Stomach (tissue), 9 donors: ENCODE data around the gene SULT2B1. TPM values are rescaled to one million over a fixed set of nuclear protein-coding genes. Genes with fewer than 3 reads are reported as not detected.

Source experiments
- DNase-seq, 2 donors: peaks; one replicate each; pipeline versions ENCODE4 v3.0.0 to v3.0.0-alpha.2; 2013 to 2019
- H3K27ac ChIP-seq, 5 donors: fragments of 200-600 bp in 4 of 5; sonication (generic) in 4 of 5; one replicate each; pipeline ENCODE4 v1.5.1; 2013 to 2019; ENCODE audit warnings: mild to moderate bottlenecking in 1 of 5, moderate library complexity in 1 of 5
- H3K27me3 ChIP-seq, 3 donors: fragments of 200-600 bp; sonication (generic); one replicate each; pipeline ENCODE4 v1.5.1; 2017 to 2019; ENCODE audit warnings: mixed run types in 1 of 3
- H3K36me3 ChIP-seq, 4 donors: fragments of 200-600 bp; sonication (generic); 1 replicate in 3 of 4; 2 replicates in 1 of 4; pipeline ENCODE4 v1.5.1; 2016 to 2019
- H3K4me1 ChIP-seq, 4 donors: fragments of 200-600 bp; sonication (generic); one replicate each; pipeline ENCODE4 v1.5.1; 2016 to 2019
- H3K4me3 ChIP-seq, 4 donors: fragments of 200-600 bp; sonication (generic) in 3 of 4; one replicate each; pipeline ENCODE4 v1.5.1; 2016 to 2019; ENCODE audit warnings: mild to moderate bottlenecking in 1 of 4
- H3K9me3 ChIP-seq, 4 donors: fragments of 200-600 bp; sonication (generic); one replicate each; pipeline ENCODE4 v1.5.1; 2016 to 2019
- EP300 ChIP-seq: sonication (generic); formaldehyde crosslinking; IDR thresholded peaks from one replicate; pipeline ENCODE4 v1.6.1; 2017; ENCODE audit warnings: antibody characterized with exemption
- POLR2A ChIP-seq, 4 donors: fragments of 450-650 bp; IDR thresholded peaks; one replicate each; pipeline ENCODE4 v1.6.1; 2016; ENCODE audit warnings: antibody characterized with exemption in 4 of 4, control low read depth in 2 of 4, mild to moderate bottlenecking in 1 of 4, moderate library complexity in 1 of 4
- POLR2AphosphoS5 ChIP-seq, 3 donors: sonication (generic); formaldehyde crosslinking; IDR thresholded peaks; one replicate each; pipeline ENCODE4 v1.6.1; 2016; ENCODE audit warnings: antibody characterized with exemption in 3 of 3
- WGBS, 5 donors: extraction: QIAGEN DNeasy Blood & Tissue Kit in 3 of 5; methylation state at CpG; one replicate each; pipeline versions ENCODE4 v1.1.5 to v1.1.7; 2013 to 2018; 5-methylcytosine and 5-hydroxymethylcytosine counted together
- intact Hi-C: fragments of 100-400 bp; cut with DNase I; formaldehyde crosslinking; loops from one replicate; pipeline ENCODE4 v1.15.1; 2023; ENCODE audit warnings: low total_unique reads
- polyA plus RNA-seq, 3 donors: library from polyadenylated mRNA; stranded (reverse); fragments of 200-250 nt; gene quantifications; one replicate each; pipeline ENCODE4 v1.2.3, GENCODE V29; 2013
- total RNA-seq, 5 donors: library from RNA; depleted of rRNA; stranded (reverse); fragments of >200 nt; gene quantifications; one replicate each; pipeline versions ENCODE4 v1.1.0 to v1.2.3, GENCODE V29; 2014 to 2016
- TF ChIP-seq, protein P1 (sequence below), 7 experiments: fragments of 450-650 bp in 4 of 7; fragments of 200-600 bp in 3 of 7; sonication (generic) in 3 of 7; IDR thresholded peaks; one replicate each; pipeline ENCODE4 v1.5.1; 2016 to 2019; ENCODE audit warnings: antibody characterized with exemption in 7 of 7, control low read depth in 2 of 7, mild to moderate bottlenecking in 1 of 7
- donor health status: healthy with polysubstance abuse.
- donor health status: Bipolar disorder and iron deficiency.
- donor health status: healthy.

Gene SULT2B1
- total and polyA plus RNA-seq, 8 donors = 2.0 to 46.8 (median 3.1) TPM; not detected in 3

DNA sequence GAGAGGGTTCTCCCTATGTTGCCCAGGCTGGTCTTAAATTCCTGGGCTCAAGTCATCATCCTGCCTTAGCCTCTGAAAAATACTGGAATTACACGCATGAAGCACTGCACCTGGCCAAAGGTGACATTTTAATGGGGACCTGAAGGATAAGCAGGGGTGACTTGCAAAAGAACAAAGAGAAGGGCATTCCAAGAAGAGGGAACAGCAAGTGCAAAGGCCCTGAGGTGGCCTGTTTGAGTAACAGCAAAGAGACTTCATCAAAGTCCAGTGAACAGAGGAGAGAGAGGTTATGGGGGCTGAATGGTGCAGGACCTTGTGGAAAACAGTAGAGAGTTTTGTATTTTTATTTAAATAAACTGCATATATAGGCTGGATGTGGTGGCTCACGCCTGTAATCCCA lies 89.9 kb downstream of the SULT2B1 start:
- H3K4me3 ChIP-seq = no peak overlapping the region
- H3K27me3 ChIP-seq = no peaks in the 10 kb centered on the region
- intact Hi-C loops = loop anchor here (10.0 kb wide), 1 partner anchor 103 kb away; the partner anchor contains the start of genes IZUMO1 and RASIP1
- DNase-seq = no peak
- WGBS, 5 donors = 94 to 97% (median 96%) methylated on average over 2 of the region's 2 CpGs
- peaks cover 27 to 58% (median 47%) of the 10 kb centered on the region in 4 donors for H3K4me1 ChIP-seq
- H3K36me3 ChIP-seq = no peaks in the 10 kb centered on the region
- no peak overlapping the region for H3K27ac ChIP-seq
- no peaks in the 10 kb centered on the region for H3K9me3 ChIP-seq
- TF ChIP-seq, protein P1, sequence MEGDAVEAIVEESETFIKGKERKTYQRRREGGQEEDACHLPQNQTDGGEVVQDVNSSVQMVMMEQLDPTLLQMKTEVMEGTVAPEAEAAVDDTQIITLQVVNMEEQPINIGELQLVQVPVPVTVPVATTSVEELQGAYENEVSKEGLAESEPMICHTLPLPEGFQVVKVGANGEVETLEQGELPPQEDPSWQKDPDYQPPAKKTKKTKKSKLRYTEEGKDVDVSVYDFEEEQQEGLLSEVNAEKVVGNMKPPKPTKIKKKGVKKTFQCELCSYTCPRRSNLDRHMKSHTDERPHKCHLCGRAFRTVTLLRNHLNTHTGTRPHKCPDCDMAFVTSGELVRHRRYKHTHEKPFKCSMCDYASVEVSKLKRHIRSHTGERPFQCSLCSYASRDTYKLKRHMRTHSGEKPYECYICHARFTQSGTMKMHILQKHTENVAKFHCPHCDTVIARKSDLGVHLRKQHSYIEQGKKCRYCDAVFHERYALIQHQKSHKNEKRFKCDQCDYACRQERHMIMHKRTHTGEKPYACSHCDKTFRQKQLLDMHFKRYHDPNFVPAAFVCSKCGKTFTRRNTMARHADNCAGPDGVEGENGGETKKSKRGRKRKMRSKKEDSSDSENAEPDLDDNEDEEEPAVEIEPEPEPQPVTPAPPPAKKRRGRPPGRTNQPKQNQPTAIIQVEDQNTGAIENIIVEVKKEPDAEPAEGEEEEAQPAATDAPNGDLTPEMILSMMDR (IDR thresholded peaks at IDR 0.05) = no peak
- no peak for TF ChIP-seq POLR2AphosphoS5 (IDR thresholded peaks at IDR 0.05)
- no peak for TF ChIP-seq POLR2A (IDR thresholded peaks at IDR 0.05)
- TF ChIP-seq EP300 = no peak

DNA sequence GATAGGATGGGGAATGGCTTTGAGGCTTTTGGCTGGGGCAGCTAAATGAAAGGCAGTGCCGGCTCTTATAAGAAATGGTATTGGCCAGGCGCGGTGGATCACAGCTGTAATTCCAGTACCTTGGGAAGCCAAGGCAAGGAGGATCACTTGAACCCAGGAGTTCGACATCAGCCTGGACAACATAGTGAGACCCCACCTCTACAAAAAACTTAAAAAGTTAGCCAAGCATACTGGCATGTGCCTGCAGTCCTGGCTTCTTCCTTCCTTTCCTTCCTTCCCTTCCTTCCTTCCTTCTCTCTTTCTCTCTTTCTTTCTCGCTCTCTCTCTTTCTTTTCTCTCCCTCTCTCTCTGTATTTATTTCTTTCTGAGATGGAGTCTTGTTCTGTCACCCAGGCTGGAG lies 90.9 kb downstream of the SULT2B1 start:
- intact Hi-C loops = loop anchor here (10.0 kb wide), 1 partner anchor 102 kb away; the partner anchor contains the start of genes IZUMO1 and RASIP1
- DNase-seq = no peak

DNA sequence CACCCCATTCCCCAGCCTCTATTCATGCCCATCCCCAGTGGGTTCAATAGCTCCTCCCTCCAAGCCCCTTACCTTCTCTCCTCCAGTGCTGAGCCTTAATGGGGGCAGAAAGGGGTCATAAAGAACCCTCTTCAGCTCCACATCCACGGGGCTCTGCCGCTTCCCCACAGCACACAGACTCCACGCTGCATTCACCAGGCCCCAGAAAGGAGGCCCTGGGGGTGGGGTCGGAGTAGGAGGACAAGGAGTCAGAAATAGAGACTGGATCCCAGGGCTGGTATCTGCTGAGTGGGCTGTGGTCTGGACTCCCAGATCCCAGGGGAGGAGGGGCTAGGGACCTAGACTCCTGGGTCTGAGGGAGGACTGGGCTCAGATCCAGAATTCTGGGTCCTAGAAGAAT lies 92.4 kb downstream of the SULT2B1 start:
- peak in 1 of 2 donors; percentile 39 for DNase-seq
- intact Hi-C loops = loop anchor here (10.0 kb wide), 1 partner anchor 100 kb away; the partner anchor contains the start of genes IZUMO1 and RASIP1
- Histone ChIP-seq H3K36me3 (no peaks in the 10 kb centered on the region), H3K4me1 (peaks cover 19 to 44% (median 31%) of the 10 kb centered on the region in 4 donors), H3K27ac (peak overlapping the region in 2 of 5 donors; percentile 93 to 95), H3K9me3 (no peaks in the 10 kb centered on the region), H3K27me3 (no peaks in the 10 kb centered on the region), H3K4me3 (peak overlapping the region; percentile 50 to 65 (median 57))
- TF ChIP-seq EP300 = no peak
- TF ChIP-seq, protein P1 (IDR thresholded peaks at IDR 0.05) = no peak
- TF ChIP-seq POLR2A (IDR thresholded peaks at IDR 0.05) = no peak
- TF ChIP-seq POLR2AphosphoS5 (IDR thresholded peaks at IDR 0.05) = no peak
- 71 to 80% (median 76%) methylated on average over 4 of the region's 4 CpGs for WGBS, 5 donors

More for the DNA sequence above, 90.9 kb downstream of the SULT2B1 start:
- Histone ChIP-seq H3K4me3 (no peak overlapping the region), H3K27ac (no peak overlapping the region), H3K36me3 (no peaks in the 10 kb centered on the region), H3K27me3 (no peaks in the 10 kb centered on the region), H3K9me3 (no peaks in the 10 kb centered on the region), H3K4me1 (peaks cover 26 to 55% (median 43%) of the 10 kb centered on the region in 4 donors)
- WGBS, 5 donors = 85 to 100% (median 89%) methylated on average over 5 of the region's 5 CpGs
- TF ChIP-seq, protein P1 (IDR thresholded peaks at IDR 0.05) = no peak
- TF ChIP-seq POLR2A (IDR thresholded peaks at IDR 0.05) = no peak
- no peak for TF ChIP-seq EP300
- no peak for TF ChIP-seq POLR2AphosphoS5 (IDR thresholded peaks at IDR 0.05)

DNA sequence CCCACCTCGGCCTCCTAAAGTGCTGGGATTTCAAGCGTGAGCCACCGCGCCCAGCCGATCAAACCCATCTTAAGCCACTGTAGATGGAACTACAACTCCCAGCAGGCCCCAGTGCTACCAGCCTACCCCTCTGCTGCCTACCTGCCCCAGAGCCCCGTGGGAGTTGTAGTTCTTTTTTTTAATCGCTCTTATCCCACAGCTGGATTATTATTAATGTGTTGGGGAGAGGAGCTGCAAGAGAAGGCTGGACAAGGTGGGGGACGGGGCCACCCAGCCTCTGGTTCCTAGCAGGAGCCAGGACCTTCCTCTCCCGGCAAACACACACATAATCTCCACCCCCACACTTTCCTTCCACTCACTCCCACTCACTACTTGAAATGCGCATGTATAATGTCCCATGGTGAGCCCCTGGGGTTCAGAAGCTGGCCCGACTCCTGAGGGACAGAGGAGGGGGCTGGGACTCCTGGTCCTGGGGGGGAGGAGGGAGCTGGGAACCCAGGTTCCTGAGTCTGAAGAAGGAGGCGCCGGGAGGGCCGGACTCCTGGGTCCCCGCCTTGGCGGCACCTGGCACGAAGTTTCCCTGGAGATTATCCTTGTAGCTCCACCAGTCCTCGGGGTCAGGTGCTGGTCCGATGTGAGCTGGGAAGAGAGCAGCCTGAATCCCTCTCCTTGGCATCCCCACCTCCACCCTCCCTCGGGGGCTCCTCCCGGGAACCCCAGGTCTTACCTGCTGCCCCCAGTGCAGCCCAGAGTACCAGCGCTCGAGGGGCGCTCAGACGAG lies 93.1 kb downstream of the SULT2B1 start:
- peak; percentile 83 to 92 for DNase-seq
- WGBS, 5 donors = 1 to 5% (median 4%) methylated on average over 16 to 25 of the region's 25 CpGs
- intact Hi-C loops = loop anchor here (10.0 kb wide), 1 partner anchor 100 kb away; the partner anchor contains the start of genes IZUMO1 and RASIP1

More for the DNA sequence above, 93.1 kb downstream of the SULT2B1 start:
- Histone ChIP-seq H3K9me3 (no peaks in the 10 kb centered on the region), H3K27me3 (no peaks in the 10 kb centered on the region), H3K4me3 (peak overlapping the region; percentile 50 to 65 (median 57)), H3K36me3 (no peaks in the 10 kb centered on the region), H3K27ac (peak overlapping the region; percentile 79 to 95 (median 92)), H3K4me1 (peaks cover 14 to 37% (median 28%) of the 10 kb centered on the region in 4 donors)
- TF ChIP-seq EP300 = no peak
- no peak for TF ChIP-seq POLR2AphosphoS5 (IDR thresholded peaks at IDR 0.05)
- TF ChIP-seq, protein P1 (IDR thresholded peaks at IDR 0.05) = no peak
- TF ChIP-seq POLR2A (IDR thresholded peaks at IDR 0.05) = no peak
